GM18861 (cell line): ENCODE results near the gene OR7G1.
"Not testable (repeated sequence)": the region's sequence is repeated elsewhere in the genome, so short reads cannot be mapped to it uniquely, and the experiment has no call there.

Source experiments
- ATAC-seq: cut with Tn5 transposase; IDR thresholded peaks from one replicate; pipeline ENCODE4 v1.9.1; 2021; ENCODE audit not compliant: unreplicated experiment

Gene OR7G1

GRCh38 chr19:9078651-9079050 is 36.9 kb downstream of the OR7G1 start:
- ATAC-seq, result no peak

DNA sequence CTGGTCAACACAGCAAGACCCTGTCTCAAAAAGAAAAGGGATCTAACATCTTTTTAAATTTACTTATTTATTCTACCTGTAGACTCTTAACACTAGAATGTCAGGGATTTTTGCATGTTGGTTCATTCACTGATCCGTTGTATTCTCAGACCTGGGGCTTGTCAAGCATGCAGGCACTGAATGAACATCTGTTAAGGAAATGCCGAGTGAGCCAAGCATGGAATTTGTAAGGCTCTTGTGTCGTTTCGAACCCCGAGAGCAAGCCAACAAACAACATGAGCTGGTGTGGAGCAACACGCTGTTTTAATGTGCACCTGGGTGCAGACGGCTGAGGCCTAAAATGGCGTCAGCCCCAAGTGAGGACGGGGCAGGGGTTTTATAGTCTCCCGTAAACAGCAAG is 38.7 kb downstream of the OR7G1 start:
- no peak for ATAC-seq

GRCh38 chr19:9075064-9075949 is 40.3 kb downstream of the OR7G1 start:
- no peak for ATAC-seq

DNA sequence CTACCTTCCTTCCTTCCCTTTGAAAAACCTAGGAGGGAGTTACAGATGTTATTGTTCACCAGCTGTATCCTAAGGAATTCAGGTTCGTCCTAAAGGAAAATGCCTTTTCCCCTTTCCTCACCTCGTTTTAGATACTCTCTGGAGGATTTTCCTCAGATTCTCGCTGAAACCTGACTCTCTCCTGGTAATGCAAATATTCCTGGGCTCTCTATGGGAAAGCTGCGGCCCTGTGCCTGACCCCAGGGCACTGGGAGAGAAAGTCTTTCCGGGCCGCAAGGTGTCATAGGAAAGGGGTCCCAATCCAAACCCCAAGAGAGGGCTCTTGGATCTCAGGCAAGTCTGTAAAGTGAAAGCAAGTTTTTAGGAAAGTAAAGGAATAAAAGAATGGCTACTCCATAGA is 41.8 kb downstream of the OR7G1 start:
- no peak for ATAC-seq

- not testable (repeated sequence) for ATAC-seq
Measured at GRCh38 chr19:9071720-9072119, 43.8 kb downstream of the OR7G1 start.

DNA sequence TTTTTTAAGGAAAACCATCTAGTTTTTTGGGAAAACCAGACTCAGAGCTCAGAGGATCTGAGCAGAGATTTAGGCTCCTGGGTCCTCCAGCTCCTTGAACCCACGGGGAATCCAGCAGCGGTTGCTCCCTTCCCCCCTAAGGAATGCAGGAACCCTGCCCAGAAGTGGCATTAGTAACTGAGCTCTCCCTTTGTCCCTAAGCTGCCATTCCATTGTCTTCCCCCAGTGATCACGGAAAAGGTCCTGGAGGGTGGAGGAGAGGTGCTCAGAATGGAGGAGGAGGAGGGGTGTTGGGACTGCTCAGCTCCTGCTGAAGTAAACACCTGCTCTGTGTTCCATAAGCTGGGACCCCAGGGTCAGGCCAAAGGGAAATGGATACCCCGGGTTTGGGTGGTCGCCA is 45.5 kb downstream of the OR7G1 start:
- ATAC-seq, result no peak

GRCh38 chr19:9065457-9066014 is 50.0 kb downstream of the OR7G1 start:
- ATAC-seq, result no peak
